Hepatocyte (in vitro differentiated cells): ENCODE data around the gene SRRM4. TPM values are rescaled to one million over a fixed set of nuclear protein-coding genes. Genes with fewer than 3 reads are reported as not detected.

Source experiments
- DNase-seq: peaks from one replicate; pipeline ENCODE4 v3.0.0-alpha.2; 2016; ENCODE audit warnings: low spot score
- H2AFZ ChIP-seq: fragments of 200-600 bp; sonication (generic); 2 replicates; pipeline ENCODE4 v1.6.0; 2016; ENCODE audit warnings: antibody characterized with exemption, mild to moderate bottlenecking
- H3K27ac ChIP-seq: fragments of 200-600 bp; sonication (generic); 2 replicates; pipeline ENCODE4 v1.5.1; 2016; ENCODE audit warnings: mild to moderate bottlenecking
- H3K27me3 ChIP-seq: fragments of 200-600 bp; sonication (generic); 2 replicates; pipeline ENCODE4 v1.6.1; 2016
- H3K36me3 ChIP-seq: fragments of 200-600 bp; sonication (generic); replicated peaks from 2 replicates; pipeline ENCODE4 v1.5.1; 2016; ENCODE audit warnings: low read depth; ENCODE audit not compliant: insufficient read depth
- H3K4me1 ChIP-seq: fragments of 200-600 bp; sonication (generic); 2 replicates; pipeline ENCODE4 v1.5.1; 2016; ENCODE audit warnings: mild to moderate bottlenecking, moderate library complexity; ENCODE audit not compliant: insufficient read depth
- H3K4me2 ChIP-seq: fragments of 200-600 bp; sonication (generic); 2 replicates; pipeline ENCODE4 v1.6.0; 2016
- H3K4me3 ChIP-seq: fragments of 200-600 bp; sonication (generic); 2 replicates; pipeline ENCODE4 v1.5.1; 2016; ENCODE audit warnings: mild to moderate bottlenecking
- H3K79me2 ChIP-seq: fragments of 200-600 bp; sonication (generic); 2 replicates; pipeline ENCODE4 v1.6.0; 2017; ENCODE audit warnings: mild to moderate bottlenecking
- H3K9me2 ChIP-seq: fragments of 200-600 bp; sonication (generic); replicated peaks from 2 replicates; pipeline ENCODE4 v1.6.0; 2017; ENCODE audit warnings: mild to moderate bottlenecking; ENCODE audit not compliant: insufficient read depth
- H3K9me3 ChIP-seq: fragments of 200-600 bp; sonication (generic); 2 replicates; pipeline ENCODE4 v1.5.1; 2016; ENCODE audit warnings: low read depth, mild to moderate bottlenecking
- H4K20me1 ChIP-seq: fragments of 200-600 bp; sonication (generic); 2 replicates; pipeline ENCODE4 v1.6.0; 2016; ENCODE audit warnings: mild to moderate bottlenecking; ENCODE audit not compliant: insufficient read depth, poor library complexity, severe bottlenecking
- EZH2 ChIP-seq: fragments of 200-600 bp; sonication (generic); IDR thresholded peaks from 2 replicates; pipeline ENCODE4 v1.6.1; 2016; ENCODE audit warnings: antibody characterized with exemption, mild to moderate bottlenecking, borderline replicate concordance
- EZH2phosphoT487 ChIP-seq: fragments of 200-600 bp; sonication (generic); IDR thresholded peaks from one replicate; pipeline ENCODE4 v1.6.1; 2018; ENCODE audit warnings: antibody characterized with exemption, mild to moderate bottlenecking, low read depth, moderate library complexity; ENCODE audit not compliant: unreplicated experiment, severe bottlenecking
- WGBS: methylation state at CpG from one replicate; pipeline ENCODE4 v1.1.6; 2016; ENCODE audit warnings: low lambda C conversion rate; ENCODE audit errors: missing lambda C conversion rate; 5-methylcytosine and 5-hydroxymethylcytosine counted together
- polyA plus RNA-seq: library from polyadenylated mRNA; unstranded; fragments of >200 nt; fragmentation: Nextera tagmentation; extraction: Ambion mirVana; gene quantifications from 2 replicates; pipeline ENCODE4 v1.2.1, GENCODE V29; 2016
- total RNA-seq: library from RNA; depleted of rRNA; stranded (reverse); fragments of >200 nt; gene quantifications from 2 replicates; pipeline ENCODE4 v1.2.3, GENCODE V29; 2014
- TF ChIP-seq, protein P1 (sequence below): fragments of 200-600 bp; sonication (generic); IDR thresholded peaks from 2 replicates; pipeline ENCODE4 v1.5.1; 2016; ENCODE audit warnings: antibody characterized with exemption, mild to moderate bottlenecking; ENCODE audit not compliant: poor library complexity

Gene SRRM4
- total and polyA plus RNA-seq, 2 experiments from 2014 or later: 0.03 to 0.05 TPM

DNA sequence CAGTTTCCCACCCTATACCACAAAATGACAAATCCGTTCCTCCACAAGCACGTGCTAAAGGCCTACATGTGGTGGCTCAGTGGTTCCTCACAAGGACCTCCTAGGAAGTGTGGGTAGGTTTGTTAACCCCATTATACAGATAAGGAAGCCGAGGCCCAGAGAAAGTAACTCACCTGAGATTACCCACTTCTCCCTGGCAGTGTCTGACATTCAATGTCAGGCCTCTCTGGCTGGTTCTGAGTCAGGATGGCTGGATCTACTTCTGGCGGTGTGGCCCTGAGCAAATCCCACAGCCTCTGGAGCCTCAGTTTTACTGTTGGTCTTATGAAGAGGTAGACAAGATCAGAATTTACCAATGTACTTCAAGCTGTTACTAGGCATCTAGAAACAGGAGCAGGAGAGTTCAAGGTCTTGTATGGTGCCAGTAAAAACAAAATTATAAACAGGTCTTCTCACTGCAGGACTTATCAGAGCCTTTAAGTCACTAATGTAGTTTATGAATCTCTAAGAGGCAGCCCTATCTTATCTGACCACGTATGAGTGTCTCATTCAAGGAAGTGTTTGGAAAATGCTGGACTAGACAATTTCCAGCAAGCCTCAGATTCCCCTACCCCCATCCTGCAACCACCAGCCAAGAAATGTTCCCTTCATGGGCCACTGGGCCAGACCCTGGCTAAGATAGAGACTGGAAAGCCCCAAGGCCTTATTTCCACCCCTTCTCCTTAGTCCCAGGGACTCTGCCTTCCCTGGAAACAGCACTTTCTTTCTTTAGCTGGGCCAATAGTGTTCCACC lies 201.6 kb downstream of the SRRM4 start:
- TF ChIP-seq, protein P1, sequence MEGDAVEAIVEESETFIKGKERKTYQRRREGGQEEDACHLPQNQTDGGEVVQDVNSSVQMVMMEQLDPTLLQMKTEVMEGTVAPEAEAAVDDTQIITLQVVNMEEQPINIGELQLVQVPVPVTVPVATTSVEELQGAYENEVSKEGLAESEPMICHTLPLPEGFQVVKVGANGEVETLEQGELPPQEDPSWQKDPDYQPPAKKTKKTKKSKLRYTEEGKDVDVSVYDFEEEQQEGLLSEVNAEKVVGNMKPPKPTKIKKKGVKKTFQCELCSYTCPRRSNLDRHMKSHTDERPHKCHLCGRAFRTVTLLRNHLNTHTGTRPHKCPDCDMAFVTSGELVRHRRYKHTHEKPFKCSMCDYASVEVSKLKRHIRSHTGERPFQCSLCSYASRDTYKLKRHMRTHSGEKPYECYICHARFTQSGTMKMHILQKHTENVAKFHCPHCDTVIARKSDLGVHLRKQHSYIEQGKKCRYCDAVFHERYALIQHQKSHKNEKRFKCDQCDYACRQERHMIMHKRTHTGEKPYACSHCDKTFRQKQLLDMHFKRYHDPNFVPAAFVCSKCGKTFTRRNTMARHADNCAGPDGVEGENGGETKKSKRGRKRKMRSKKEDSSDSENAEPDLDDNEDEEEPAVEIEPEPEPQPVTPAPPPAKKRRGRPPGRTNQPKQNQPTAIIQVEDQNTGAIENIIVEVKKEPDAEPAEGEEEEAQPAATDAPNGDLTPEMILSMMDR: no peak
- TF ChIP-seq EZH2phosphoT487 (no peak), EZH2 (no peak)
- Histone ChIP-seq H3K4me2 (peak overlapping the region; percentile 21), H2AFZ (no peak overlapping the region), H3K9me3 (no peaks in the 10 kb centered on the region), H3K4me3 (no peak overlapping the region), H3K4me1 (peaks cover 24% of the 10 kb centered on the region), H3K9me2 (no peaks in the 10 kb centered on the region), H3K27ac (peak overlapping the region; percentile 35), H3K36me3 (no peaks in the 10 kb centered on the region), H4K20me1 (no peaks in the 10 kb centered on the region), H3K27me3 (no peaks in the 10 kb centered on the region), H3K79me2 (peaks cover 29% of the 10 kb centered on the region)
- DNase-seq: peak; percentile 50
- 76% methylated on average over 5 of the region's 5 CpGs for WGBS

DNA sequence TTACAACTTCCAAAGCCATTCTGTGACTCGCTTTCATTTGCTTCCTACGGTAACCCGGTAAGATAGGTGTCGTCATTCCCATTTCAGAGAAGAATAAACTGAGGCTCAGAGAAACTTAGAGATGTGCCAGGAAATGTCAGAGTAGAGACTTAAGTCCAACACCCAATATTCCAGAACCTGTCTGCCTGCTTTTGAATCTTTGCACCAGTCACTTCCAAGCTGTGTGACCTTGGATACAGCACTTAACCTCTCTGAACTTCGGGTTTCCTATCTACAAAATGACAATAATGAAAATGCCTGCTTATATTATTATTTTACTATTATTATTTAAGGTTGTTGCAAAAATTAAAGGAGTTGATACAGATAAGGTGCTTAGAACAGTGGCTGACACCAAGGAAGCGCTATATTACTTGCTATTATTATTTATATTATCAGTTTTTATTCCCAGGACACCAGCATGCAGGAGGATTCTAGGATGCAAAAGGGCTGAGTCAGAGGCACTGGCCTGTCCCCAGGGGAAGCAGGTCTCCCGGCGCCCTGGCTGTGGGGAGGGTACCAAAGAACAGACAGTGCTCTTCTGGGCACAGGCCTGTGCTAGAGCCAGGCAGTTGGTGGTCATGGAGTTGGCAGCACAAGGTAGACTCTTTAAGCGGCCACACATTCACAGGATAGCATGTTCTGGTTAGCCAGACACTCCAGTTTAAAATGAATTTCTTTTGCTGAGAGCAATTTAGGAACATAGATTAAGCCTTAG lies 202.8 kb downstream of the SRRM4 start:
- DNase-seq: no peak
- no peaks in the 10 kb centered on the region for H3K36me3 ChIP-seq
- no peaks in the 10 kb centered on the region for H3K9me3 ChIP-seq
- 89% methylated on average over 9 of the region's 9 CpGs for WGBS
- peak overlapping the region; percentile 35 for H3K27ac ChIP-seq
- no peak overlapping the region for H2AFZ ChIP-seq
- TF ChIP-seq EZH2: no peak
- no peak for TF ChIP-seq EZH2phosphoT487
- TF ChIP-seq, protein P1: no peak
- H3K4me2 ChIP-seq: peak overlapping the region; percentile 21
- no peaks in the 10 kb centered on the region for H4K20me1 ChIP-seq
- no peak overlapping the region for H3K4me3 ChIP-seq
- no peaks in the 10 kb centered on the region for H3K9me2 ChIP-seq
- H3K27me3 ChIP-seq: no peaks in the 10 kb centered on the region
- peaks cover 20% of the 10 kb centered on the region for H3K4me1 ChIP-seq
- H3K79me2 ChIP-seq: peaks cover 29% of the 10 kb centered on the region

DNA sequence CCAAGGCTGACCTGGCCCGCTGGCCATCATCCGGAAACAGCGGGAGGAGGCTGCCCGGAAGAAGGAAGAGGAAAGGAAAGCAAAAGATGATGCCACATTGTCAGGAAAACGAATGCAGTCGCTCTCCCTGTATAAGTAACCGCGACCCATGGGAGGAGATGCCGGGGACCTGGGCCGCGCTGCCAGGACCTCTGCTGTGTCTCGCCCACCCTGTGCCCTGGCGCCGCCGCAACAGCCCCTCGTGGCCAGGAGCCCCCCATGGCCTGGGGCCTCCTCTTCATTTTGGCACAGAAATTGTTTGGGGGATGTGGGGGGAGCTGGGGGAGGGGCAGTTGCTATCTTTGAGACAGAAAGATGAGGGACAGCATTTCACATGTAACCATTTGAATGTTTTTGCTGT lies 213.9 kb downstream of the SRRM4 start:
- H3K36me3 ChIP-seq: no peaks in the 10 kb centered on the region
- no peak overlapping the region for H3K27ac ChIP-seq
- no peak overlapping the region for H3K4me2 ChIP-seq
- DNase-seq: no peak
- no peaks in the 10 kb centered on the region for H3K9me3 ChIP-seq
- H3K4me1 ChIP-seq: no peaks in the 10 kb centered on the region
- no peaks in the 10 kb centered on the region for H3K79me2 ChIP-seq
- no peaks in the 10 kb centered on the region for H3K27me3 ChIP-seq
- 93% methylated on average over 5 of the region's 16 CpGs for whole genome bisulfite sequencing
- no peaks in the 10 kb centered on the region for H3K9me2 ChIP-seq
- no peak for TF ChIP-seq EZH2phosphoT487
- no peak for TF ChIP-seq EZH2
- TF ChIP-seq, protein P1: no peak
- H3K4me3 ChIP-seq: no peak overlapping the region
- H4K20me1 ChIP-seq: no peaks in the 10 kb centered on the region
- H2AFZ ChIP-seq: no peak overlapping the region
